Thyroid gland (tissue), 4 donors: ENCODE results near the gene CCDC7.

Experiments used
- POLR2A ChIP-seq, 2 donors: fragments of 450-650 bp; IDR thresholded peaks; one replicate each; pipeline ENCODE4 v1.6.1; 2017; ENCODE audit warnings: antibody characterized with exemption in 2 of 2, mild to moderate bottlenecking in 2 of 2, moderate library complexity in 1 of 2
- TF ChIP-seq, protein P1 (sequence below), 6 experiments: fragments of 200-600 bp in 3 of 6; fragments of 450-650 bp in 3 of 6; sonication (generic) in 3 of 6; IDR thresholded peaks; one replicate each; pipeline ENCODE4 v1.5.1; 2016 to 2019; ENCODE audit warnings: antibody characterized with exemption in 6 of 6, mild to moderate bottlenecking in 2 of 6, inconsistent platforms in 1 of 6, moderate library complexity in 1 of 6

DNA sequence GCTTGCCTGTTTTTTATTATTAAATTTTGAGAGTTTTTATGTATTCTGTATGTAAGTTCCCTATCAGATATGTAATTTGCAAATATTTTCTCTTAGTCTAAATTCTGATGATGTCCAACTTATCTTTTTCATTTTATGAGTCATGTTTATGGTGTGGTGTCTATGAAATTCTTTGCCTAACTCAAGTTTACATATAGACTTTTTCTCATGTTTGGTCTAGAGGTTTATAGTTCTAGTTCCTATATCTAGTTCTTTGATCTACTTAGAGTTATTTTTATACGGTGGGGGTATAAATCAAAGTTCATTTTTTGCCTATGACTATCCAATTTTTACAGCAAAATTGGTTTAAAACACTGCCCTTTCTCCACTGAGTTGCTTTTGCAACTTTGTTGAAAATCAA, 26.3 kb upstream of the CCDC7 start:
- TF ChIP-seq, protein P1, sequence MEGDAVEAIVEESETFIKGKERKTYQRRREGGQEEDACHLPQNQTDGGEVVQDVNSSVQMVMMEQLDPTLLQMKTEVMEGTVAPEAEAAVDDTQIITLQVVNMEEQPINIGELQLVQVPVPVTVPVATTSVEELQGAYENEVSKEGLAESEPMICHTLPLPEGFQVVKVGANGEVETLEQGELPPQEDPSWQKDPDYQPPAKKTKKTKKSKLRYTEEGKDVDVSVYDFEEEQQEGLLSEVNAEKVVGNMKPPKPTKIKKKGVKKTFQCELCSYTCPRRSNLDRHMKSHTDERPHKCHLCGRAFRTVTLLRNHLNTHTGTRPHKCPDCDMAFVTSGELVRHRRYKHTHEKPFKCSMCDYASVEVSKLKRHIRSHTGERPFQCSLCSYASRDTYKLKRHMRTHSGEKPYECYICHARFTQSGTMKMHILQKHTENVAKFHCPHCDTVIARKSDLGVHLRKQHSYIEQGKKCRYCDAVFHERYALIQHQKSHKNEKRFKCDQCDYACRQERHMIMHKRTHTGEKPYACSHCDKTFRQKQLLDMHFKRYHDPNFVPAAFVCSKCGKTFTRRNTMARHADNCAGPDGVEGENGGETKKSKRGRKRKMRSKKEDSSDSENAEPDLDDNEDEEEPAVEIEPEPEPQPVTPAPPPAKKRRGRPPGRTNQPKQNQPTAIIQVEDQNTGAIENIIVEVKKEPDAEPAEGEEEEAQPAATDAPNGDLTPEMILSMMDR (IDR thresholded peaks at IDR 0.05) = no peak
- no peak for TF ChIP-seq POLR2A (IDR thresholded peaks at IDR 0.05)
